K562 (cell line): ENCODE results near the gene CHM.

Source experiments
- BHLHE40 ChIP-seq: IDR thresholded peaks from 2 replicates; pipeline ENCODE4 v1.6.1; 2011; ENCODE audit warnings: low read length, improper control_type of control experiment
- EZH2 ChIP-seq: IDR thresholded peaks from 2 replicates; pipeline ENCODE4 v1.6.1; 2012; ENCODE audit warnings: low read depth, mild to moderate bottlenecking, inconsistent platforms, low read length, borderline replicate concordance
- HOXB6 ChIP-seq: fragments of 250-450 bp; sonication (Bioruptor Pico); IDR thresholded peaks from 2 replicates; pipeline ENCODE4 v1.5.1; 2022; ENCODE audit warnings: mild to moderate bottlenecking, borderline replicate concordance
- MEF2A ChIP-seq: IDR thresholded peaks from 2 replicates; pipeline ENCODE4 v1.6.1; 2011; ENCODE audit warnings: low read depth, mild to moderate bottlenecking, low read length, moderate library complexity; ENCODE audit not compliant: control insufficient read depth
- NFIC ChIP-seq: fragments of 450-650 bp; IDR thresholded peaks from 2 replicates; pipeline ENCODE4 v1.6.1; 2017; ENCODE audit warnings: mild to moderate bottlenecking, inconsistent platforms
- NR3C1 ChIP-seq: sonication (generic); formaldehyde crosslinking; IDR thresholded peaks from 2 replicates; pipeline ENCODE4 v1.8.1; 2022; ENCODE audit warnings: missing genetic modification reagents
- ZNF431 ChIP-seq: sonication (generic); formaldehyde crosslinking; IDR thresholded peaks from 2 replicates; pipeline ENCODE4 v1.8.0; 2022; ENCODE audit warnings: mild to moderate bottlenecking, missing genetic modification reagents
- TF ChIP-seq, protein P1 (sequence below), 2 experiments: fragments of 450-650 bp in 1 of 2; sonication (generic) in 1 of 2; formaldehyde crosslinking in 1 of 2; IDR thresholded peaks in 1 of 2; conservative IDR thresholded peaks in 1 of 2; 2 replicates each; pipeline versions ENCODE4 v1.6.1 to v1.8.1; 2016 to 2023; ENCODE audit warnings: mild to moderate bottlenecking in 2 of 2, moderate library complexity in 2 of 2, inconsistent platforms in 1 of 2, missing genetic modification reagents in 1 of 2
- TF ChIP-seq, protein P2 (sequence below), 2 experiments: fragments of 450-650 bp; formaldehyde crosslinking in 1 of 2; IDR thresholded peaks; 2 replicates each; pipeline versions ENCODE4 v1.4.0 to v1.6.1; 2014 to 2020; ENCODE audit warnings: mild to moderate bottlenecking in 2 of 2, borderline replicate concordance in 1 of 2, low read depth in 1 of 2
- TF ChIP-seq, protein P3 (sequence below), 3 experiments: IDR thresholded peaks in 2 of 3; conservative IDR thresholded peaks in 1 of 3; 2 replicates each; pipeline ENCODE4 v1.5.1; 2011 to 2012; ENCODE audit warnings: low read length in 3 of 3, mild to moderate bottlenecking in 3 of 3, control low read depth in 2 of 3, improper control_type of control experiment in 1 of 3, inconsistent platforms in 1 of 3, low read depth in 1 of 3, mixed read lengths in 1 of 3, moderate library complexity in 1 of 3; ENCODE audit not compliant: insufficient read depth in 2 of 3
- TF ChIP-seq, protein P4 (sequence below): fragments of 450-650 bp; IDR thresholded peaks from 2 replicates; pipeline ENCODE4 v1.6.1; 2017; ENCODE audit warnings: antibody characterized with exemption
- TF ChIP-seq, protein P5 (sequence below): sonication (generic); formaldehyde crosslinking; IDR thresholded peaks from 2 replicates; pipeline ENCODE4 v1.8.1; 2023; ENCODE audit warnings: mild to moderate bottlenecking, missing genetic modification reagents
- TF ChIP-seq, protein P6 (sequence below): sonication (generic); formaldehyde crosslinking; IDR thresholded peaks from 2 replicates; pipeline ENCODE4 v1.8.1; 2023; ENCODE audit warnings: mild to moderate bottlenecking, missing genetic modification reagents

DNA sequence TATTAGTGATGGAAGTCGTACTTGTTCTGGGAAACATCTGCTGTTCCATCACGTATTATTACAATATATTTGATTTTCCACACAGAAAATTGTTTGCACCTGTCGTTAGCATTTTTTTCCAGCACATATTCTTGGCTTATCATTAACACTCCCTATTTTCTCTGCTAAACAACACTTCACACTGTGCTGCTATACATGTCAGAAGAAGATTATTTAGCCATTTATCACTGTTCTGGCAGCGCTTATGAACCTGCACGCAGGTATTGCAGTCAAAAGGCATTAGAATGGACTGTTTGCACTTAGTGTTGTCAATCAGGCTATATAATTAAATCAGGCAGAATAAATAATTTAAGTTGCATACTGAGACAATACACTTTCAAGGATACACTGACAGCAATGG lies 218.6 kb downstream of the CHM start:
- TF ChIP-seq, protein P1, sequence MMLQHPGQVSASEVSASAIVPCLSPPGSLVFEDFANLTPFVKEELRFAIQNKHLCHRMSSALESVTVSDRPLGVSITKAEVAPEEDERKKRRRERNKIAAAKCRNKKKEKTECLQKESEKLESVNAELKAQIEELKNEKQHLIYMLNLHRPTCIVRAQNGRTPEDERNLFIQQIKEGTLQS (IDR thresholded peaks at IDR 0.05): no peak
- TF ChIP-seq, protein P1 (CRISPR knock-in tag; conservative IDR thresholded peaks at IDR 0.05): no peak
- TF ChIP-seq MEF2A: no peak
- TF ChIP-seq, protein P2, sequence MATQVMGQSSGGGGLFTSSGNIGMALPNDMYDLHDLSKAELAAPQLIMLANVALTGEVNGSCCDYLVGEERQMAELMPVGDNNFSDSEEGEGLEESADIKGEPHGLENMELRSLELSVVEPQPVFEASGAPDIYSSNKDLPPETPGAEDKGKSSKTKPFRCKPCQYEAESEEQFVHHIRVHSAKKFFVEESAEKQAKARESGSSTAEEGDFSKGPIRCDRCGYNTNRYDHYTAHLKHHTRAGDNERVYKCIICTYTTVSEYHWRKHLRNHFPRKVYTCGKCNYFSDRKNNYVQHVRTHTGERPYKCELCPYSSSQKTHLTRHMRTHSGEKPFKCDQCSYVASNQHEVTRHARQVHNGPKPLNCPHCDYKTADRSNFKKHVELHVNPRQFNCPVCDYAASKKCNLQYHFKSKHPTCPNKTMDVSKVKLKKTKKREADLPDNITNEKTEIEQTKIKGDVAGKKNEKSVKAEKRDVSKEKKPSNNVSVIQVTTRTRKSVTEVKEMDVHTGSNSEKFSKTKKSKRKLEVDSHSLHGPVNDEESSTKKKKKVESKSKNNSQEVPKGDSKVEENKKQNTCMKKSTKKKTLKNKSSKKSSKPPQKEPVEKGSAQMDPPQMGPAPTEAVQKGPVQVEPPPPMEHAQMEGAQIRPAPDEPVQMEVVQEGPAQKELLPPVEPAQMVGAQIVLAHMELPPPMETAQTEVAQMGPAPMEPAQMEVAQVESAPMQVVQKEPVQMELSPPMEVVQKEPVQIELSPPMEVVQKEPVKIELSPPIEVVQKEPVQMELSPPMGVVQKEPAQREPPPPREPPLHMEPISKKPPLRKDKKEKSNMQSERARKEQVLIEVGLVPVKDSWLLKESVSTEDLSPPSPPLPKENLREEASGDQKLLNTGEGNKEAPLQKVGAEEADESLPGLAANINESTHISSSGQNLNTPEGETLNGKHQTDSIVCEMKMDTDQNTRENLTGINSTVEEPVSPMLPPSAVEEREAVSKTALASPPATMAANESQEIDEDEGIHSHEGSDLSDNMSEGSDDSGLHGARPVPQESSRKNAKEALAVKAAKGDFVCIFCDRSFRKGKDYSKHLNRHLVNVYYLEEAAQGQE (IDR thresholded peaks at IDR 0.05; ENCODE audit: borderline replicate concordance): no peak
- TF ChIP-seq, protein P2 (CRISPR knock-in tag; IDR thresholded peaks at IDR 0.05; ENCODE audit: low read depth): no peak
- TF ChIP-seq, protein P3, sequence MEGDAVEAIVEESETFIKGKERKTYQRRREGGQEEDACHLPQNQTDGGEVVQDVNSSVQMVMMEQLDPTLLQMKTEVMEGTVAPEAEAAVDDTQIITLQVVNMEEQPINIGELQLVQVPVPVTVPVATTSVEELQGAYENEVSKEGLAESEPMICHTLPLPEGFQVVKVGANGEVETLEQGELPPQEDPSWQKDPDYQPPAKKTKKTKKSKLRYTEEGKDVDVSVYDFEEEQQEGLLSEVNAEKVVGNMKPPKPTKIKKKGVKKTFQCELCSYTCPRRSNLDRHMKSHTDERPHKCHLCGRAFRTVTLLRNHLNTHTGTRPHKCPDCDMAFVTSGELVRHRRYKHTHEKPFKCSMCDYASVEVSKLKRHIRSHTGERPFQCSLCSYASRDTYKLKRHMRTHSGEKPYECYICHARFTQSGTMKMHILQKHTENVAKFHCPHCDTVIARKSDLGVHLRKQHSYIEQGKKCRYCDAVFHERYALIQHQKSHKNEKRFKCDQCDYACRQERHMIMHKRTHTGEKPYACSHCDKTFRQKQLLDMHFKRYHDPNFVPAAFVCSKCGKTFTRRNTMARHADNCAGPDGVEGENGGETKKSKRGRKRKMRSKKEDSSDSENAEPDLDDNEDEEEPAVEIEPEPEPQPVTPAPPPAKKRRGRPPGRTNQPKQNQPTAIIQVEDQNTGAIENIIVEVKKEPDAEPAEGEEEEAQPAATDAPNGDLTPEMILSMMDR (IDR thresholded peaks at IDR 0.05 in 2 of 3, conservative IDR thresholded peaks at IDR 0.05 in 1 of 3; ENCODE audit: insufficient read depth in 2 of 3, low read depth in 1 of 3, low read length in 3 of 3): no peak
- no peak for TF ChIP-seq EZH2
- TF ChIP-seq HOXB6 (CRISPR knock-in tag): no peak
- no peak for TF ChIP-seq NFIC
- no peak for TF ChIP-seq NR3C1 (CRISPR knock-in tag)
- TF ChIP-seq, protein P4, sequence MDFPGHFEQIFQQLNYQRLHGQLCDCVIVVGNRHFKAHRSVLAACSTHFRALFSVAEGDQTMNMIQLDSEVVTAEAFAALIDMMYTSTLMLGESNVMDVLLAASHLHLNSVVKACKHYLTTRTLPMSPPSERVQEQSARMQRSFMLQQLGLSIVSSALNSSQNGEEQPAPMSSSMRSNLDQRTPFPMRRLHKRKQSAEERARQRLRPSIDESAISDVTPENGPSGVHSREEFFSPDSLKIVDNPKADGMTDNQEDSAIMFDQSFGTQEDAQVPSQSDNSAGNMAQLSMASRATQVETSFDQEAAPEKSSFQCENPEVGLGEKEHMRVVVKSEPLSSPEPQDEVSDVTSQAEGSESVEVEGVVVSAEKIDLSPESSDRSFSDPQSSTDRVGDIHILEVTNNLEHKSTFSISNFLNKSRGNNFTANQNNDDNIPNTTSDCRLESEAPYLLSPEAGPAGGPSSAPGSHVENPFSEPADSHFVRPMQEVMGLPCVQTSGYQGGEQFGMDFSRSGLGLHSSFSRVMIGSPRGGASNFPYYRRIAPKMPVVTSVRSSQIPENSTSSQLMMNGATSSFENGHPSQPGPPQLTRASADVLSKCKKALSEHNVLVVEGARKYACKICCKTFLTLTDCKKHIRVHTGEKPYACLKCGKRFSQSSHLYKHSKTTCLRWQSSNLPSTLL: no peak
- TF ChIP-seq ZNF431: no peak
- TF ChIP-seq, protein P5, sequence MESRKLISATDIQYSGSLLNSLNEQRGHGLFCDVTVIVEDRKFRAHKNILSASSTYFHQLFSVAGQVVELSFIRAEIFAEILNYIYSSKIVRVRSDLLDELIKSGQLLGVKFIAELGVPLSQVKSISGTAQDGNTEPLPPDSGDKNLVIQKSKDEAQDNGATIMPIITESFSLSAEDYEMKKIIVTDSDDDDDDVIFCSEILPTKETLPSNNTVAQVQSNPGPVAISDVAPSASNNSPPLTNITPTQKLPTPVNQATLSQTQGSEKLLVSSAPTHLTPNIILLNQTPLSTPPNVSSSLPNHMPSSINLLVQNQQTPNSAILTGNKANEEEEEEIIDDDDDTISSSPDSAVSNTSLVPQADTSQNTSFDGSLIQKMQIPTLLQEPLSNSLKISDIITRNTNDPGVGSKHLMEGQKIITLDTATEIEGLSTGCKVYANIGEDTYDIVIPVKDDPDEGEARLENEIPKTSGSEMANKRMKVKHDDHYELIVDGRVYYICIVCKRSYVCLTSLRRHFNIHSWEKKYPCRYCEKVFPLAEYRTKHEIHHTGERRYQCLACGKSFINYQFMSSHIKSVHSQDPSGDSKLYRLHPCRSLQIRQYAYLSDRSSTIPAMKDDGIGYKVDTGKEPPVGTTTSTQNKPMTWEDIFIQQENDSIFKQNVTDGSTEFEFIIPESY: no peak
- TF ChIP-seq, protein P6, sequence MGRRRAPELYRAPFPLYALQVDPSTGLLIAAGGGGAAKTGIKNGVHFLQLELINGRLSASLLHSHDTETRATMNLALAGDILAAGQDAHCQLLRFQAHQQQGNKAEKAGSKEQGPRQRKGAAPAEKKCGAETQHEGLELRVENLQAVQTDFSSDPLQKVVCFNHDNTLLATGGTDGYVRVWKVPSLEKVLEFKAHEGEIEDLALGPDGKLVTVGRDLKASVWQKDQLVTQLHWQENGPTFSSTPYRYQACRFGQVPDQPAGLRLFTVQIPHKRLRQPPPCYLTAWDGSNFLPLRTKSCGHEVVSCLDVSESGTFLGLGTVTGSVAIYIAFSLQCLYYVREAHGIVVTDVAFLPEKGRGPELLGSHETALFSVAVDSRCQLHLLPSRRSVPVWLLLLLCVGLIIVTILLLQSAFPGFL (CRISPR knock-in tag): no peak
- TF ChIP-seq BHLHE40: no peak
